HG03025 (cell line): ENCODE results near the gene CRTC2.
"Not testable (repeated sequence)": the region's sequence is repeated elsewhere in the genome, so short reads cannot be mapped to it uniquely, and the experiment has no call there.

Source experiments
- ATAC-seq: cut with Tn5 transposase; IDR thresholded peaks from one replicate; pipeline ENCODE4 v1.9.1; 2021; ENCODE audit warnings: mild to moderate bottlenecking, moderate library complexity; ENCODE audit not compliant: unreplicated experiment, low FRiP score

Gene CRTC2, protein sequence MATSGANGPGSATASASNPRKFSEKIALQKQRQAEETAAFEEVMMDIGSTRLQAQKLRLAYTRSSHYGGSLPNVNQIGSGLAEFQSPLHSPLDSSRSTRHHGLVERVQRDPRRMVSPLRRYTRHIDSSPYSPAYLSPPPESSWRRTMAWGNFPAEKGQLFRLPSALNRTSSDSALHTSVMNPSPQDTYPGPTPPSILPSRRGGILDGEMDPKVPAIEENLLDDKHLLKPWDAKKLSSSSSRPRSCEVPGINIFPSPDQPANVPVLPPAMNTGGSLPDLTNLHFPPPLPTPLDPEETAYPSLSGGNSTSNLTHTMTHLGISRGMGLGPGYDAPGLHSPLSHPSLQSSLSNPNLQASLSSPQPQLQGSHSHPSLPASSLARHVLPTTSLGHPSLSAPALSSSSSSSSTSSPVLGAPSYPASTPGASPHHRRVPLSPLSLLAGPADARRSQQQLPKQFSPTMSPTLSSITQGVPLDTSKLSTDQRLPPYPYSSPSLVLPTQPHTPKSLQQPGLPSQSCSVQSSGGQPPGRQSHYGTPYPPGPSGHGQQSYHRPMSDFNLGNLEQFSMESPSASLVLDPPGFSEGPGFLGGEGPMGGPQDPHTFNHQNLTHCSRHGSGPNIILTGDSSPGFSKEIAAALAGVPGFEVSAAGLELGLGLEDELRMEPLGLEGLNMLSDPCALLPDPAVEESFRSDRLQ

DNA sequence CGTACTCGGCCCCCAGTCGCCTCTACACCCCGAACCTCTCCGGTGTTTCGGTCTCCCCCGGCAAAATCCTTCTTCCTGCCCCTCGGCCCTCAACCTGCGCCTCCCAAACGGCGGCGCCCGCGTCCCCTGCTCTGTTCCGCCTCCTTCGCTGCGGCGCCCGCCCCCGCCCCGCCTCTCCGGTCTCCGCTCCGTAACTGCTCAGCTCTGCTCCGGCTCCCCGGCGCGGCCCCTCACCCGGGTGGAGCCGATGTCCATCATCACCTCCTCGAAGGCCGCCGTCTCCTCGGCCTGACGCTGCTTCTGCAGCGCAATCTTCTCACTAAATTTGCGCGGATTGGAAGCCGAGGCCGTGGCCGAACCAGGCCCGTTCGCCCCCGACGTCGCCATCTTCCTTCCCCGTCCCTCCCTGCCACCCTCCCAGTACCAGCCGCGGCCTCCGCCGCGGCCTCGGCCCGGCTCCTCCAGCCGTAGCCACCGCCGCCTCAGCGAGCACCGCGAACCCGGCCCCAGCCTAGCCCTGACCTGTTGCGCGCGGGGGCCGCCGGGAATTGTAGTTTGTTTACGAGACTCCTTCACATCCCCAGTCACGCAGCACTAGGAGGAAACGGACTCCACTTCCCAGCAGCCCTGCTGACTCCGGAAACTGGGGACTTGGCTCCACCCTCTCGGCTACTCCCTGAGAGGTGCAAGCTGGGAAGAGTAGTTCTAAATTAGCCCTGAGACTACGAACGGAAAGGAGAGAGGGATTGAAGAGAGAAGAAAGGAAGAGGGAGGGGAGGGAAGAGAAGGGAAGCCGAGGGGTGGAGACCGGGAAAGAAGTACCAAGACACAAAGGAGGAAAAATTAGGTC, at the start of gene CRTC2:
Gene CRTC2 (minus strand): TSS at position 502 of the 850 bp plus-strand sequence. CDS start 115 bp downstream, at position 387.
- ATAC-seq = peak; percentile 74

DNA sequence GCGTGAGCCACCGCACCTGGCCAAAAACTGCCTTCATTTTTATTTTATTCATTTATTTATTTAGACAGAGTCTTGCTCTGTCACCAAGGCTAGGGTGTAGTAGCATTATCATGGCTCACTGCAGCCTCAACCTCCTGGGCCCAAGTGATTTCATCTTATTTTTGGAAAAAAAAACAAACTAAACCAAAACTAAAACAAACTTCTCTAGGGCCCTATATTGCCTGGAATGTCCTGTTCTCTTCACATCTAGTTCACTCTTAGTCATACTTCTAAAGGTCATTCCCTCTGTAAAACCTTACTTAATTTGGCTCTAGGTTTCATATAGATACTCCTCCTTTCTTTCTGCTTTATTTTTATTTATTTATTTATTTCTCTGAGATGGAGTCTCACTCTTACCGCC, 47.7 kb upstream of the CRTC2 start:
- ATAC-seq = no peak

DNA sequence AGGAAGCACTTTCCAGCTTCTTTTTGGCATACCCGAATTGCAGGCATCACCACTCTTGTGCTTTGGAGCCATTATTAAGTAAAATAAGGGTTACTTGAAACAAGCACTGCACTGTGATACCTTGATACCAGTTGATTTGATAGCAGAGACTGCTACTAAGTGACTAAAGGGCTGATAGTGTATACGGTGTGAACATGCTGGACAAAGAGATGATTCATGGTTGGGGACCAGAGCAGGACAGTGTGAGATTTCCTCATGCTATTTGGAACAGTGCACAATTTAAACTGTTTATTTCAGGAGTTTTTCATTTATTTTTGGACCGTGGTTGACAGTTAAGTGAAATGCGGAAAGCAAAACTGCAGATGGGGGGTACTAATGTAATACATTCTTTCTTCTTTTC, 42.0 kb upstream of the CRTC2 start:
- ATAC-seq = no peak

DNA sequence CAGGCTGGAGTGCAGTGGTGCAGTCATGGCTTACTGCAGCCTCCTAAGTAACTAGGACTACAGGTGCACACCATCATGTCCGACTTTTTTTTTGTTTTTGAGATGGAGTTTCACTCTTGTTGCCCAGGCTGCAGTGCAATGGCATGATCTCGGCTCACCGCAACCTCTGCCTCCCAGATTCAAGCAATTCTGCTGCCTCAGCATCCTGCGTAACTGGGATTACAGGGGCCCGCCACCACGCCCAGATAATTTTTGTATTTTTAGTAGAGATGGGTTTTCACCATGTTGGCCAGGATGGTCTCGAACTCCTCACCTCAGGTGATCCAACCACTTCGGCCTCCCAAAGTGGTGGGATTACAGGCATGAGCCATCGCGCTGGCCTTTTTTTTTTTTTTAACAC, 38.5 kb upstream of the CRTC2 start:
- not testable (repeated sequence) for ATAC-seq

DNA sequence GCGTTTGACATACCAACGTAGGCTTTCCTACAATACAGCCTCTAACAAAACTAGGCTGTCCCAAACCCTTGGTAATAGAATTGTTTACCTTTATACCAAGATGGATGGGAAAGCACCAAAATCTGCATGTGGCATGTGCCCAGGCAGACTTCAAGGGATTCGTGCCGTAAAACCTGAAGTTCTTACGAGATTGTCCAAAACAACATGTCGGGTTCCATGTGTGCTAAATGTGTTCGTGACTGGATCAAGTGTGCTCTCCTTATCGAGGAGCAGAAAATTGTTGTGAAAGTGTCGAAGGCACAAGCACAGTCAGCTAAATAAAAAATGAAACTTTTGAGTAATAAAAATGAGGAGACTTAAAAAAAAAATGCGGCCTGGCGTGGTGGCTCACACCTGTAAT, 37.2 kb upstream of the CRTC2 start:
- ATAC-seq = no peak

DNA sequence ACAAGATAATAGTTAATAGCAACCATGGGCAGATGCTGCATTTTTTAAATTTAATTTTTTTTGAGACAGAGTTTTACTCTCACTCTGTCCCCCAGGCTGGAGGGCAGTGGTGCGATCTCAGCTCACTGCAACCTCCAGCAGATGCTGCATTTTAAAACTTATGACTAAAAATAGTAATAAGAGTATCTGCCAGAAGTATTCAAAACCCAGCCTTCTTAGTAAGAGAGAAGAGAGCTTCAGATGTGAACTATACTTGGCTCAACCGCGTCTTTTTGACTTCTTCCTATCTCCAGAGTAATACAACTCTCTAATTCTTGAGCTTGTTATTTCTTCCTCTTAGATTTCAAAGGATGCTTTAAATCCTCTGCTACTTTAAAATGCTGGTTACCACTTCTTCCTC, 36.8 kb upstream of the CRTC2 start:
- no peak for ATAC-seq

DNA sequence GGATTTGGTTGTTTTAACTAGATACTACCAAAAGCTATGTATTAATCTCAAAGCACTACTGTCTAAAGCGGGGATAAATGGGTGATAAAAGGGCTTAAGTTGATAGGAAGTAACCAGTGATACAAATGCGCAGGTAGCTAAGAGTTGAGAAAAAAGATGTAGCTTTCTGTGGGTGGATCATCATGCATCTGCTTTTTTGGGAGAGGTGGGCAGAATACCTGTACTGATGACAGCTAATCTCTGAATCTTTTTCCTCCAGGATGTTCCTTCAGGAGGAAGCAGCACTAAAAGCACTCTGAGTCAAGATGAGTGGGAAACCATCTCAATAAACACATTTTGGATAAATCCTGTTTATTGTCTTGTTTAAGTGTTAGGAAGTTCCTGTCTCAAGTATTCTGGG, 33.4 kb upstream of the CRTC2 start:
- ATAC-seq = no peak

DNA sequence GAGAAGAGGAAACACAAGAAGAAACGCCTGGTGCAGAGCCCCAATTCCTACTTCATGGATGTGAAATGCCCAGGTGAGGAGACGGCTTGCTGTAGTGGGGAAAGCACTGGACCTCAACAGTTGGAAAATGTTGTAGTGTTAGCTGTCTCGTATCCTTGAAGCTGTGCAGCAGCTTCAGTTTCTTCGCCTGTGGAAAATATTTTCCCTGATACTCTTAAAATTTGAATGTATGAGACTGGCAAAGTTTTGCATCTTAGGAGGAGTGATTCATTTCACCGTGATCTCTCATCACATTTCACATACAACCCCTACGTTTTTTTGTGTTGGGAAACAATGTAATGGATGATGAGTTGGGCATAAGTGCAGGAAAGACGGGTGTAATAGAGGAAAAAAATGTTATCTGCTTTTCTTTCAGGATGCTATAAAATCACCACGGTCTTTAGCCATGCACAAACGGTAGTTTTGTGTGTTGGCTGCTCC, 32.8 kb upstream of the CRTC2 start:
- no peak for ATAC-seq

DNA sequence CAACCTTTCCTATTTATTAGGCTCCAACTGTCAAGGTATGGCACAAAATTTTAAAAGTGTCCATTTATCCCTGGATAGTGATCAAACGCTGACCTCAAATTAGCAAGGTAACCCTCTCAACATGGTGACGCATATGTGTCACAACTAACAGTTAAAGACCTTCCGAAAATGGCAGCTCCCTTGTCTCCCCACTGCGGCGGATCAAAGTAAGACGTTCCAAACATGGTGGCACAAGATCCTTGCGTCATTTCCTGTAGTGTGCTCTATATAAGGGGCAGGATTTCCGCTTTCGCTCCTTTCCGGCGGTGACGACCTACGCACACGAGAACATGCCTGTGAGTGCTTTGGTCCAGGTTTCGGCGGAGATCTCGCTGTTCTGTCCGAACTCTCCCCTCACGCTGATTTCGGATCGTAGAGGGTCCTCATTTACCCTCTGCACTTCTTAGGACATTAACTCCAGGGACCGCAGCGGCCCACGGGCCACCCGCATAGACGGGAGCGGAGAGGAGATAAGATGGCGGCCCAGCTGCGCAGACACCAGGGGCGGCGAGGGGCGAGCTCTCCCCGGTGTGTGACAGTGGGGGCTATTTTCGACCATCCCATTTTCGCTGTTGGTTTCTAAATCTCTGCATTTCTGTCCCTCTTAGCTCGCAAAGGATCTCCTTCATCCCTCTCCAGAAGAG, 32.2 kb upstream of the CRTC2 start, which contains the start of gene RPS27:
Gene RPS27 (plus strand): TSS at position 295 of the 683 bp plus-strand sequence. CDS start 35 bp downstream, at position 330.
- peak; percentile 67 for ATAC-seq

DNA sequence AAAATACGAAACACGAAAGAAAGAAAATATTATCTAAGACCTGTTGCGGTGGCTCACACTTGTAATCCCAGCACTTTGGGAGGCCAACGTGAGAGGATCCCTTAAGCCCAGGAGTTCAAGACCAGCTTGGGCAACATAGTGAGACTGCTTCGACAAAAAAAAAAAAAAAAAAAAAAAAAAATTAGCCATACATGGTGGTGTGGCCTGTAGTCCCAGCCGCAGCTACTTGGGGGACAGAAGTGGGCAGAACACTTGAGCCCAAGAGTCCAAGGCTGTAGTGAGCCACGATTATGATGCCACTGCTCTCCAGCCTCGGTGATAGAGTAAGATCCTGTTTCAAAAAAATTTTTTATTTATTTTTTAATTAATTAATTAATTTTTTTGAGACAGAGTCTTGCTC, 29.2 kb upstream of the CRTC2 start:
- ATAC-seq = no peak

DNA sequence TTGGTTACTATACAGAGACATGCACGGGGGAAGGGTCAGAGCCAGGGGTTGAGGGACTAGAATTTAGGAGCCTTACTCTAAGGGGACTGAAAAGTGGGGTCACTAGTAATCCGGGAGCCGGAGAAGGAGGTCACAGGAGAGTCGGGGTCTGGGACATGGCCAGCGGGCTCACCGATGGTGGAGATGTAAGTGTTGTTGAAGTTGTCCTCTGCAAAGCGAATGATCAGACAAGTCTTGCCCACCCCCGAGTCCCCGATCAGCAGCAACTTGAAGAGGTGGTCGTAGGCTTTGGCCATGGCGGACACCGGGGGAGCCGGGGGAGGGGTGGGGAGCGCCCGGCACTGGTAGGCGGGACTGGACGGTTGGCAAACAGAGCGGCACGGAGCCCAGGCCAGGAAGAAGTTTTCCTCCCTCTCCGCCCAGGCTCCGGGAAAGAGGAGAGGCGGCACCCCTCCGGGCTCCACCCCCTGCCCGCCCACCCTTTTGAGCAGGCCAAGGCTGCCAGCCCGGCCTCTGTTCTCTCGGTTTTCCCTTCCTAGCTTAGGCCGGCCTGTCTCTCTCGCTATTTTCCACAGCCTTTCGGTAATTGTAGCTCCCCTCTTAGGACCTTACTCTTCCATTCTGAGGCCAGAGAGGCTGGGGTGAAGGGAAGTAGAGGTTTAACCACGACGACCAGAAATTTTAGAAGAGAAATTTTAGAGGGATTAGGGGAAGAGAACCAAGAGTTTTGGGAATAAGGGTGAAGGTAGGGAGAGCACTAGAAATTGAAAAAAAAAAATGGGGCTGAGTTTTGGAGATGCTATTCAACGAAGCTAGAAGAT, 27.7 kb upstream of the CRTC2 start, which contains the start of gene RAB13:
Gene RAB13 (minus strand): TSS at position 399 of the 821 bp plus-strand sequence. CDS start 103 bp downstream, at position 296.
- ATAC-seq = no peak

DNA sequence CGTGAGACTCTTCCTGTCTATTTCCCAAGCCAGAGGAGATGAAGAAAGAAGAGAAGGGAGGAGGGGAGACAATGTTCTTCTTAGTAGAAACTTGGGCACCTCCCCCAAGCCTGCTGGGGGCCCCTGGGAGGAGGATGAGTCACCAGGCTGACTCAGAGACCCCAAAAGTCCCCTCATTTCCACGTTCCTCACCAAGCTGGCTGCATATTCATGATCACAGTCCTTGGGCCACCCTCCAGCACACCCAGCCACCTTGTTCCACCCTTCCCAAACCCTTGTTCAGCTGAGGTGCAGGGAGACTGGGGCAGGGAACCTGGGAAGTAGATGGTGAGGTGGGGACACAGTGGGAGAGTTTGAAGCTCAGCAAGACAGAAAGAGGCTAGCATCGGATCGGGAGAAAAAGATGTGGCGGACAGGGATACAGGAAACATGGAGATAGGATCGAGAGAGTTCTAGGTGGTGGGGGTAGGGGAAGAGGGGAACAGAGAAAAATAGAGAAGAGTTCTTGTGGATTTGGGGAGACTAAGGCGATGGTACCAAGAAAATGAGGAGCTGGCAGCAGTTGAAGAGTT, 27.0 kb upstream of the CRTC2 start:
- no peak for ATAC-seq

DNA sequence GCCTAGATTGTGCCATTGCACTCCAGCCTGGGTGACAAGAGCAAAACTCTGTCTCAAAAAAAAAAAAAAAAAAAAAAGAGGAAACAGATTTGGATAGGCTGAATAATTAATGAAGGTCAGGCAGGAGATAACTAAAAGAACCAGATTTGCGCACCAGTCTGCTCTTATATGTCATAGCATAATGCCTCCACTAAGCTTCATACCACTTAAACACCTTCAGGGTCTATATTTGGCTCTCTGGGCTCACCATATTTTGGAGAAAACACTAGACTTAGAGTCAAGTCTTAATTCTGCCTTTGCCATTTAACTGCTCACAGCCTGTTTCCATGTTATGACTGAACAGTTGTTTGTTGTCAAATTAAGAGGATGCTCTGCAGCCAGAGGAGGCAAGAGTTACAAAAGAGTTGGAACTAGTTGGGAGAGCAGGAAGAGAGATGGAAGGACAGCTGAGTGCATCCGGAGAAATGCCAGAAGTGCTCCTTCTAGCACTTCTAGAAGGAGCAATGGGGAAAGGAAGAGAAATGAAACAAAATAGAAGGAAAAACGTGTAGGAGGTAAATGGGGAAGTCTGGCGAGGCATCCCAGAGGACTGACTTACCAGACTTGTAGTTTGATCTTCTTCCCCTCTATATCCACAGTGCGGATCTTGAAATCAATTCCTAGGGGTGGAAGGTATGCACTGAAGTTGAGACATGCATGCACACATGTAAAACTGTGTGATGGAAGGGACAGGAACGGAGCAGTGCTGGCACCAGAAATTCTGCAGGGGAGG, 25.9 kb upstream of the CRTC2 start:
- no peak for ATAC-seq

DNA sequence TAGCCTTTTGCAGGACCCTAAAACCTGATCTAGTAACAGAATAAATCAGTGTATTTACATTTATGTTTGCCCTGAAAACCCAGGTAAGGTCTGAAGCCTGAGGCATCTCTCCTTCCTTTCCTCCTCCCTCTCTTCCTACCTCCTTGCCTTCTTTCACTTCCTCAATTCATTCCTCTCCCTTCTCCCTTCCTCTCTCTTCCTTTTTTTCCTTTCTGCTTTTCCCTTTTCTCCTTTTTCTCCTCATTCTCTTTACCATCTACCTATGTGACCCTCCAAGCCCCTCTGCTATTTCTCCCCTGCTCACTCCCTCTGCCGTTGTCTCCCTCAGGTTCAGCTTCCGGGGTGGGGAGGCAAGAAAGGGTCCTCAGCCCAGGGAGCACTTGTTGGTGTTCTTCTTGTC, 23.3 kb upstream of the CRTC2 start:
- not testable (repeated sequence) for ATAC-seq

DNA sequence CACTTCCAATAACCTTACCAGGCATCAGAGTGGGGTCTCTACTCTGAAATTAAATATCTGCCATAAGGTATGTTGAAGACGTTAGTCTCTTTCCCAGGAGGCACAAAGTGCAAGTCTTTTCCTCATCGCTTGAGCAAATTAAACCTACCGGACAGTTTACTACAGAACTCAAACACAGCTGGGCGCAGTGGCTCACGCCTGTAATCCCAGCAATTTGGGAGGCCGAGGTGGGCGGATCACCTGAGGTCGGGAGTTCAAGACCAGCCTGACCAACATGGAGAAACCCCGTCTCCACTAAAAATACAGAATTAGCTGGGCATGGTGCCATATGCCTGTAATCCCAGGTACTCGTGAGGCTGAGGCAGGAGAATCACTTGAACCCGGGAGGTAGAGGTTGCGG, 20.7 kb upstream of the CRTC2 start:
- ATAC-seq = not testable (repeated sequence)

DNA sequence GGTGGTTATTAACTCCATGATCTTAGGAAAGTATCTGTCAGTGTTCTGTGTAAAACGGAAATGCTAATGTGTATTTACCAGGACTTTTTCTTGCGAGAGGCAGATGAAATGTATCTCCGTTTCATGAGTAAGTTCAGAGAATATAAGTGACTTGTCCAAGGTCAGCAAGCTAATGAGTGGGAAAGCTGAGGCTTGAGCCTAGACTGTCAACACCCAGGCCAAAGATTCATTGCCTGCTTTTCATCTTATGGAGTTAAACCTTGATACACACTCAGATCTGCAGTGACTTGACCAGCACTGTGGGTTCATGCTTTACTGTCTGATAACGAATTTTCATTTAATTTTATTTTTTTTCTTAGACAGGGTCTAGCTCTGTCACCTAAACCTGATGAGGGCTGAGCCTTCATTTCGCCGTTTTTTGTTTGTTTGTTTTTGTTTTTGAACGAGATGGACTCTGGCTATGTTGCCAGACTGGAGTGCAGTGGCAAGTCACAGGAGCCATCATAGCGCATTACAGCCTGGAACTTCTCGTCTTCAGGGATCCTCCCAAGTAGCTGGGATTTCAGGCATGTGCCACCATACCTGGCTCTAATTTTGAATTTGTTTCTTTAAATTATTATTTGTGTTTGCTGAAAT, 20.0 kb upstream of the CRTC2 start:
- ATAC-seq = no peak
